Measurements from ENCODE around the gene PPCDC.

PPCDC gene, protein sequence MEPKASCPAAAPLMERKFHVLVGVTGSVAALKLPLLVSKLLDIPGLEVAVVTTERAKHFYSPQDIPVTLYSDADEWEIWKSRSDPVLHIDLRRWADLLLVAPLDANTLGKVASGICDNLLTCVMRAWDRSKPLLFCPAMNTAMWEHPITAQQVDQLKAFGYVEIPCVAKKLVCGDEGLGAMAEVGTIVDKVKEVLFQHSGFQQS

GRCh38 chr15:75023181-75023871, at the start of gene PPCDC:
TSS of gene PPCDC (plus strand) at chr15:75023590. CDS start at chr15:75028319, 4,729 bp downstream.
- no peaks in the 10 kb centered on the region for H3K36me3 ChIP-seq (ENCODE audit: insufficient read depth, low read length)
- H3K9me3 ChIP-seq (ENCODE audit: control insufficient read depth, insufficient read depth, low read length), result no peaks in the 10 kb centered on the region
- peak within 1 kb of the TSS; percentile 92 for H3K9ac ChIP-seq (ENCODE audit: low read depth, low read length)
- no peaks in the 10 kb centered on the region for H3K4me1 ChIP-seq (ENCODE audit: insufficient read depth, low read length)

- Histone ChIP-seq H3K9me3 (ENCODE audit: control insufficient read depth, insufficient read depth, low read length) (no peaks in the 10 kb centered on the region), H3K9ac (ENCODE audit: low read depth, low read length) (no peak overlapping the region), H3K36me3 (ENCODE audit: insufficient read depth, low read length) (no peaks in the 10 kb centered on the region), H3K4me1 (ENCODE audit: insufficient read depth, low read length) (peaks cover 8% of the 10 kb centered on the region)
Measured at GRCh38 chr15:74976159-74976558, 47.2 kb upstream of the PPCDC start.

DNA sequence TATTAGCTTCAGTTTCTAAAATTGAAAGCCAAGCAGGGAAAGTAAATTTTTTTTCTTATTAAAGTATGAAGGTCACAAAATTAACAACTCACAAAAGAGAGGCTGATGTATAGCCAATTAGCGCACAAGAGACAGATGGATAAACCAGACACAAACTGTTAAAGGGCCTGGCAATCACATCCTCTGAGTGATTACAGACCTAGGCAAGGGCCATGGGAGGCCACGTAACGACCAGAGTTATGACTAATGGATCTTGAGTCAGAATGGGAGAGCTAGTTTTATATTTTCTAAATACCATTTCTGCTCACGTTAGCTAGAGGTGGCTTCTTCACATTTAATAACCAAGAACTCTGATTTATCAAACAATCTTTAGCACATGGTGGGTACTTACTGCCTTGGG, 45.8 kb upstream of the PPCDC start:
- H3K9ac ChIP-seq (ENCODE audit: low read depth, low read length), result no peak overlapping the region
- H3K9me3 ChIP-seq (ENCODE audit: control insufficient read depth, insufficient read depth, low read length), result no peaks in the 10 kb centered on the region
- peaks cover 8% of the 10 kb centered on the region for H3K4me1 ChIP-seq (ENCODE audit: insufficient read depth, low read length)
- H3K36me3 ChIP-seq (ENCODE audit: insufficient read depth, low read length), result no peaks in the 10 kb centered on the region

- no peak overlapping the region for H3K9ac ChIP-seq (ENCODE audit: low read depth, low read length)
Measured at GRCh38 chr15:74978077-74978476, 45.3 kb upstream of the PPCDC start.

DNA sequence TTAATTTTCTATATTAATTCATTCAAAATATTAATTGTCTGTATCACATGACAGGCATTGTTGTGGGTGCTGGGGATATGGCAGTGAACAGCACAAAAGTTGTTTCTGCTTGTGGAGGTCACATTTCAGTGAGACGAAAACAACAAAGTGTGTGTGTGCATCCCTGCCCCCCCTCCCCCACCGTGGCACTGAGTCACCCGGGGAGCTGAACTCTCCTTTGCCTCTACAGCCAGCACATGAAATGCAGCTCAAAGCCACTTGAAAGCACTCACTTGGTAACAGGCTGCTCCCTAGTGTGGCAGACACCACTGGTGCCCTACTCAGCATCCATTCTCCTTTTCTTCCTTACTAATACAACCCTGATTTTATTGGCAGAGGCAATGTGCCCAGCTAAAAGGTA, 44.9 kb upstream of the PPCDC start:
- Histone ChIP-seq H3K9me3 (ENCODE audit: control insufficient read depth, insufficient read depth, low read length) (no peaks in the 10 kb centered on the region), H3K4me1 (ENCODE audit: insufficient read depth, low read length) (peaks cover 8% of the 10 kb centered on the region), H3K9ac (ENCODE audit: low read depth, low read length) (no peak overlapping the region), H3K36me3 (ENCODE audit: insufficient read depth, low read length) (no peaks in the 10 kb centered on the region)

More at GRCh38 chr15:74978077-74978476, 45.3 kb upstream of the PPCDC start:
- Histone ChIP-seq H3K36me3 (ENCODE audit: insufficient read depth, low read length) (no peaks in the 10 kb centered on the region), H3K9me3 (ENCODE audit: control insufficient read depth, insufficient read depth, low read length) (no peaks in the 10 kb centered on the region), H3K4me1 (ENCODE audit: insufficient read depth, low read length) (peaks cover 8% of the 10 kb centered on the region)

- Histone ChIP-seq H3K9ac (ENCODE audit: low read depth, low read length) (no peak overlapping the region), H3K9me3 (ENCODE audit: control insufficient read depth, insufficient read depth, low read length) (no peaks in the 10 kb centered on the region), H3K4me1 (ENCODE audit: insufficient read depth, low read length) (peaks cover 8% of the 10 kb centered on the region), H3K36me3 (ENCODE audit: insufficient read depth, low read length) (no peaks in the 10 kb centered on the region)
Measured at GRCh38 chr15:74982183-74982582, 41.2 kb upstream of the PPCDC start.

DNA sequence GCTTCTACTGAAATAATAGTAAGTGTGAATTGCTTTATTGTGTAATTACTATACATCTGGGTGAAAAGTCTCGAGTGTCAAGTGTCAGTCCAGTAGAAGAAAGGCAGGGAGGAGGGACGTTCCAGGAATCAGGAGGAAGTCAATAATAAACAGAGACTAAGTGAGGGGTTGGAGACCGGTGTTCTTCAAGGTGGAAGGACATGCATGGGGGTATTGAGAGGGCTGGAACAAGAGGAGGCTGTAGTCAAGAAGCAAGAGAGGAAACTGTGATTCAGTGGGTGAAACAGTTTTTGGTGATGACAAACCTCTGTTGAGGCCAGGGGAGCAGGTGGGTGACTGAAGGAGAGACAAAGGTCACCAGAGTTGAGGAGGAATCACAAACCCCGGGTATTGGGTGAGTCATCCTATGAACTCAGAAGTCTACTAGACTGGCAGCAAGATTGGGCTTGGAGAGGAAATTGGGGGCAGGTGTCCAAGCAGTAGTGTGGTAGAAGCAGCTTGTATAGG, 39.6 kb upstream of the PPCDC start:
- Histone ChIP-seq H3K9me3 (ENCODE audit: control insufficient read depth, insufficient read depth, low read length) (no peaks in the 10 kb centered on the region), H3K36me3 (ENCODE audit: insufficient read depth, low read length) (no peaks in the 10 kb centered on the region), H3K4me1 (ENCODE audit: insufficient read depth, low read length) (peaks cover 2% of the 10 kb centered on the region), H3K9ac (ENCODE audit: low read depth, low read length) (no peak overlapping the region)

GRCh38 chr15:74988007-74988800, 35.2 kb upstream of the PPCDC start:
- no peaks in the 10 kb centered on the region for H3K9me3 ChIP-seq (ENCODE audit: control insufficient read depth, insufficient read depth, low read length)

GRCh38 chr15:74989527-74989926, 33.9 kb upstream of the PPCDC start:
- Histone ChIP-seq H3K9ac (ENCODE audit: low read depth, low read length) (no peak overlapping the region), H3K4me1 (ENCODE audit: insufficient read depth, low read length) (no peaks in the 10 kb centered on the region), H3K36me3 (ENCODE audit: insufficient read depth, low read length) (no peaks in the 10 kb centered on the region), H3K9me3 (ENCODE audit: control insufficient read depth, insufficient read depth, low read length) (no peaks in the 10 kb centered on the region)

More at GRCh38 chr15:74988007-74988800, 35.2 kb upstream of the PPCDC start:
- no peaks in the 10 kb centered on the region for H3K36me3 ChIP-seq (ENCODE audit: insufficient read depth, low read length)
- no peaks in the 10 kb centered on the region for H3K4me1 ChIP-seq (ENCODE audit: insufficient read depth, low read length)
- H3K9ac ChIP-seq (ENCODE audit: low read depth, low read length), result no peak overlapping the region

- Histone ChIP-seq H3K9ac (ENCODE audit: low read depth, low read length) (no peak overlapping the region), H3K9me3 (ENCODE audit: control insufficient read depth, insufficient read depth, low read length) (no peaks in the 10 kb centered on the region), H3K36me3 (ENCODE audit: insufficient read depth, low read length) (no peaks in the 10 kb centered on the region), H3K4me1 (ENCODE audit: insufficient read depth, low read length) (no peaks in the 10 kb centered on the region)
Measured at GRCh38 chr15:74992619-74993018, 30.8 kb upstream of the PPCDC start.

- no peak overlapping the region for H3K9ac ChIP-seq (ENCODE audit: low read depth, low read length)
Measured at GRCh38 chr15:74994236-74994635, 29.2 kb upstream of the PPCDC start.

DNA sequence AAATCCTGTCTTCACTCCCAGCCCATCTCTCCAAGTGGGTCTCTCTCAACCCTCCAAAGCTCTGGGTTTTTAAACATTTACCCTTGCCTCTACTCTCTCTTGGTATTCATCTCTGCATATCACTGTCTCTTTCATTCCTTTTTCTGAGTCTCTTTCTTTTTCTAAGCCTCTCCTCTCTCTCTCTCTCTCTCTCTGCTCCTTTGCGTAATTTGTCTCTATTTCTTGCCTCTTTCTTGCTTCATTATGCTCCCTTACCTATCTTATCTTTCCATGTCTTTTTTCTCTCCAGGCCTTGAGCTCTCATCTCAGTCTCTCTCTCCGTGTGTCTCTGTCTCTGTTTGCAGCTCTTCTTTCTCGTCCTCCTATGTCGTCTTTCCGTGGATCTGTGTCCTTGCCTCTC, 28.7 kb upstream of the PPCDC start:
- H3K9me3 ChIP-seq (ENCODE audit: control insufficient read depth, insufficient read depth, low read length), result 0 out of 2 replicates have a peak, but pooled peaks cover 2% of the 10 kb centered on the region
- H3K9ac ChIP-seq (ENCODE audit: low read depth, low read length), result peak overlapping the region; percentile 12; the same call in 1 of the 2 replicates
- H3K4me1 ChIP-seq (ENCODE audit: insufficient read depth, low read length), result no peaks in the 10 kb centered on the region

More at GRCh38 chr15:74994236-74994635, 29.2 kb upstream of the PPCDC start:
- Histone ChIP-seq H3K4me1 (ENCODE audit: insufficient read depth, low read length) (no peaks in the 10 kb centered on the region), H3K36me3 (ENCODE audit: insufficient read depth, low read length) (no peaks in the 10 kb centered on the region), H3K9me3 (ENCODE audit: control insufficient read depth, insufficient read depth, low read length) (0 out of 2 replicates have a peak, but pooled peaks cover 2% of the 10 kb centered on the region)

GRCh38 chr15:74995182-74995778, 28.1 kb upstream of the PPCDC start, which contains the start of gene SCAMP5:
TSS of gene SCAMP5 (plus strand) at chr15:74995563. CDS start at chr15:75011840, 16,277 bp downstream.
- H3K4me1 ChIP-seq (ENCODE audit: insufficient read depth, low read length), result no peaks in the 10 kb centered on the region

More for the DNA sequence above, 28.7 kb upstream of the PPCDC start:
- H3K36me3 ChIP-seq (ENCODE audit: insufficient read depth, low read length), result no peaks in the 10 kb centered on the region

More at GRCh38 chr15:74995182-74995778, 28.1 kb upstream of the PPCDC start, which contains the start of gene SCAMP5:
- H3K9ac ChIP-seq (ENCODE audit: low read depth, low read length), result peak within 1 kb of the TSS; percentile 74
- H3K9me3 ChIP-seq (ENCODE audit: control insufficient read depth, insufficient read depth, low read length), result 0 out of 2 replicates have a peak, but pooled peaks cover 2% of the 10 kb centered on the region
- no peaks in the 10 kb centered on the region for H3K36me3 ChIP-seq (ENCODE audit: insufficient read depth, low read length)

Data from ES-I3 (cell line).